ENCODE data around the gene PFKFB4. TPM values are rescaled to one million over a fixed set of nuclear protein-coding genes. Genes with fewer than 3 reads are reported as not detected.

The PFKFB4 gene
- total RNA-seq, 1 donor = 10.8 TPM

GRCh38 chr3:48468329-48468731 lies 88.3 kb downstream of the PFKFB4 start:
- DNase-seq (ENCODE audit: low read depth in 2 of 3, low spot score in 2 of 3) = no peak

Small RNAs within 50 kb of the gene (small RNA-seq; reads per million reads assigned to genes)
- gene MIR6823 = 0.20 reads per million

Other genes with a start within 250 kb of the PFKFB4 start
- gene SPINK8, start 223.1 kb downstream of the PFKFB4 start, total RNA-seq = not detected
- under 0.01 TPM for gene FBXW12, start 184.6 kb downstream of the PFKFB4 start, total RNA-seq
- gene PLXNB1, start 126.7 kb downstream of the PFKFB4 start, total RNA-seq = 20.7 TPM
- 15.6 TPM for gene CCDC51, start 116.7 kb downstream of the PFKFB4 start, total RNA-seq
- gene TMA7, start 116.5 kb downstream of the PFKFB4 start, total RNA-seq = 25.0 TPM
- 12.9 TPM for gene ATRIP, start 110.1 kb downstream of the PFKFB4 start, total RNA-seq
- gene SHISA5, start 52.6 kb downstream of the PFKFB4 start, total RNA-seq = 232 TPM
- under 0.01 TPM for gene UCN2, start 7.0 kb upstream of the PFKFB4 start, total RNA-seq
- gene COL7A1, start 38.5 kb upstream of the PFKFB4 start, total RNA-seq = 0.27 TPM
- gene UQCRC1, start 52.8 kb upstream of the PFKFB4 start, total RNA-seq = 397 TPM
- gene TMEM89, start 65.0 kb upstream of the PFKFB4 start, total RNA-seq = not detected
- 20.2 TPM for gene SLC26A6, start 78.7 kb upstream of the PFKFB4 start, total RNA-seq
- 3.2 TPM for gene CELSR3, start 106.1 kb upstream of the PFKFB4 start, total RNA-seq
- 22.1 TPM for gene NCKIPSD, start 129.1 kb upstream of the PFKFB4 start, total RNA-seq
- 165 TPM for gene IP6K2, start 160.4 kb upstream of the PFKFB4 start, total RNA-seq

All from hematopoietic multipotent progenitor cell (in vitro differentiated cells).